ENCODE results near the gene STX18. TPM values are rescaled to one million over a fixed set of nuclear protein-coding genes. Genes with fewer than 3 reads are reported as not detected.

Gene STX18
- total RNA-seq, 1 experiment from 2014 or later: 18.5 TPM

- BruUV-seq (replicated peaks): no TSS peak
- ChIA-PET POLR2A (no interaction called here), RAD21 (ENCODE audit: low non-redundant PET in 1 of 2, low total read pairs in 2 of 2, uncharacterized antibody in 2 of 2, unreplicated experiment in 2 of 2) (no interaction called here), CTCF (no interaction called here)
- Histone ChIP-seq H3K36me3 (ENCODE audit: control insufficient read depth in 1 of 2, insufficient read depth in 2 of 2, low read length in 2 of 2) (peaks cover 0 to 7% of the 10 kb centered on the region in 2 experiments; a peak in 1 of 4 replicates), H3K4me2 (ENCODE audit: low read length) (no peak overlapping the region), H2AFZ (ENCODE audit: low read depth, low read length, poor library complexity, severe bottlenecking) (no peak overlapping the region), H3K9me2 (ENCODE audit: insufficient read depth) (no peaks in the 10 kb centered on the region), H3K27me3 (ENCODE audit: insufficient read depth, low read length) (no peaks in the 10 kb centered on the region), H4K20me1 (ENCODE audit: insufficient read depth) (no peaks in the 10 kb centered on the region), H3K79me2 (ENCODE audit: insufficient read depth, low read length) (no peaks in the 10 kb centered on the region), H3K4me3 (replicated peaks in 1 of 2; ENCODE audit: low read depth in 1 of 2, low read length in 2 of 2) (no peak overlapping the region), H3K9me3 (ENCODE audit: control insufficient read depth in 1 of 2, insufficient read depth in 1 of 2, low read depth in 1 of 2, low read length in 2 of 2) (no peaks in the 10 kb centered on the region), H3K27ac (ENCODE audit: low read depth, low read length) (no peak overlapping the region), H3K4me1 (ENCODE audit: control insufficient read depth in 1 of 2, insufficient read depth in 2 of 2, low read length in 2 of 2) (no peaks in the 10 kb centered on the region), H3K9ac (ENCODE audit: low read length) (no peak overlapping the region)
- TF ChIP-seq FOSL1 (IDR thresholded peaks at IDR 0.05; ENCODE audit: low read depth) (no peak), EZH2 (IDR thresholded peaks at IDR 0.05) (no peak), ZFX (IDR thresholded peaks at IDR 0.05) (no peak), ZBTB33 (IDR thresholded peaks at IDR 0.05; ENCODE audit: extremely low read depth, insufficient replicate concordance, low read length) (no peak), ATF3 (IDR thresholded peaks at IDR 0.05) (no peak), ZNF274 (IDR thresholded peaks at IDR 0.05; ENCODE audit: low read depth, low read length) (no peak), EZH2phosphoT487 (IDR thresholded peaks at IDR 0.05; ENCODE audit: borderline replicate concordance) (no peak), CEBPB (IDR thresholded peaks at IDR 0.05; ENCODE audit: low read depth) (no peak), CBX3 (IDR thresholded peaks at IDR 0.05; ENCODE audit: low read depth) (no peak), SRF (IDR thresholded peaks at IDR 0.05; ENCODE audit: low read depth) (no peak), REST (IDR thresholded peaks at IDR 0.05; ENCODE audit: low read depth) (no peak), TCF7L2 (IDR thresholded peaks at IDR 0.05; ENCODE audit: borderline replicate concordance, extremely low read depth, insufficient read depth, insufficient read length) (no peak)
- ATAC-seq (no peak), DNase-seq (ENCODE audit: low read depth, low spot score) (no peak)
- intact Hi-C loops (cut with micrococcal nuclease): no loop called here
Observed at GRCh38 chr4:4560136-4560535, 18.3 kb upstream of the STX18 start.
